ENCODE measurements around the gene MBD2. TPM values are rescaled to one million over a fixed set of nuclear protein-coding genes. Genes with fewer than 3 reads are reported as not detected.

The MBD2 gene
- total and polyA plus RNA-seq, 2 of the 8 experiments (the other 6 are each of a cell fraction or from before 2014, with no cell fraction given): 36.2 to 52.7 TPM

DNA sequence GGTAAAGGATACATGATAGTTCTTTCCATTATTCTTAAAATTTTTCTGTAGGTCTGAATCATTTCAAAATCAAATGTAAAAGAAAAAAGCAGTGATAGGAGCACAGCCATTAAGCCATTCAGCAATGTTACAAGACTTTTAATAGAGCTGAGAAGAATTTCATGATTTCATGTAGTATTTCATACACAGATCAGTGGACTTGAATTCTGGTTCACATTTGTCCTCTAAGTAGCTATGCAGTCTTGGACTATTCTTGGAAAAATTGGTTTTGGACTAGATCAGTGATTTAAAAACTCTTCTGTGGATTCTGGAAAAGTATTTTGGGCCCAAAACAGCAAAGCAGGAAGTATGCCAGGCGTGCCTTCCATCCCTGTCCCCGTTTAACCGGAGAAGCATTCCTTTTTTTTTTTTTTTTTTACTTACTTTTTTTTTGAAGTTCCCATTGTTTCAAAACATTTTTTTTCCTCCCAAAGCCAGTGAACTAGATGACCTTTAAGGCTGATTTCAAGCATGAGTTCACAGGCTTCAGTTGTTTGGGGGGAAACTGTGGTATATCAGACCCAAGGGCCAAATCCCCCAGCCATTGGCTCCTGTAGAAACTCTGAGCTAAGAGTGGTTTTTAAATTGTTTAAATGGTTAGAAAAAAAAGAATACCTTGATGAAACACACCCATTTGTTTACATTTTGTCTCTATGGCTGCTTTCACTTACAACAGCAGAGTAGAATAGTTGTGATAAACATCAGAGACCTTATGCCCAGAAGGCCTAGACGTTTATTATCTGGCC, 27.3 kb upstream of the MBD2 start:
- Histone ChIP-seq H4K20me1 (replicated peaks in 1 of 2; ENCODE audit: control insufficient read depth in 1 of 2, insufficient read depth in 2 of 2, low read length in 2 of 2) (no peaks in the 10 kb centered on the region), H3K23me2 (ENCODE audit: low read depth, low read length) (no peaks in the 10 kb centered on the region)
- CTCF ChIA-PET (ENCODE audit: partially characterized antibody): interaction anchor here (0.8 to 1.5 kb wide), 5 partner anchors 11 to 60 kb away, joined by 3 to 4 read pairs (median 3); partner anchors contain the start of gene POLI

More for the DNA sequence above, 27.3 kb upstream of the MBD2 start:
- H2BK12ac ChIP-seq (ENCODE audit: low read depth, low read length): no peak overlapping the region
- no peak overlapping the region for H3K4me2 ChIP-seq (ENCODE audit: insufficient read depth in 1 of 2, low read depth in 2 of 2, low read length in 2 of 2)
- no peak overlapping the region for H3K23ac ChIP-seq (ENCODE audit: insufficient read length)
- TF ChIP-seq TBP (IDR thresholded peaks at IDR 0.05; ENCODE audit: low read depth, low read length): no peak
- no peak for TF ChIP-seq SIX5 (IDR thresholded peaks at IDR 0.05; ENCODE audit: low read depth, low read length)
- TF ChIP-seq SP4 (IDR thresholded peaks at IDR 0.05; ENCODE audit: low read length): no peak
- TF ChIP-seq NANOG (IDR thresholded peaks at IDR 0.05; ENCODE audit: insufficient read depth, low read depth, low read length, poor library complexity, severe bottlenecking): no peak
- TF ChIP-seq SAP30 (IDR thresholded peaks at IDR 0.05; ENCODE audit: insufficient read depth, insufficient replicate concordance, low read length): no peak
- TF ChIP-seq SIN3A (conservative IDR thresholded peaks at IDR 0.05 in 1 of 2, IDR thresholded peaks at IDR 0.05 in 1 of 2; ENCODE audit: low read depth in 1 of 2, low read length in 2 of 2): no peak
- TF ChIP-seq RBBP5 (IDR thresholded peaks at IDR 0.05; ENCODE audit: borderline replicate concordance, low read depth, low read length): no peak
- no peak for TF ChIP-seq GTF2F1 (IDR thresholded peaks at IDR 0.05; ENCODE audit: borderline replicate concordance, low read depth, low read length)
- no peak for TF ChIP-seq ASH2L (IDR thresholded peaks at IDR 0.05; ENCODE audit: low read length)
- TF ChIP-seq MAFK (IDR thresholded peaks at IDR 0.05; ENCODE audit: low read depth, low read length): no peak
- TF ChIP-seq SP2 (IDR thresholded peaks at IDR 0.05; ENCODE audit: low read length): no peak
- TF ChIP-seq POU5F1 (IDR thresholded peaks at IDR 0.05; ENCODE audit: low read depth, low read length): no peak
- no peaks in the 10 kb centered on the region for H3K27me3 ChIP-seq (replicated peaks in 1 of 4; ENCODE audit: control insufficient read depth in 3 of 4, extremely low read depth in 1 of 4, insufficient read depth in 3 of 4, low read length in 3 of 4)
- FAIRE-seq (no peak), DNase-seq (ENCODE audit: low read depth in 1 of 2, low spot score in 2 of 2) (no peak)
- H3K36me3 ChIP-seq (ENCODE audit: control insufficient read depth in 2 of 4, insufficient read depth in 4 of 4, low read length in 3 of 4): no peaks in the 10 kb centered on the region
- no peak overlapping the region for H3K9ac ChIP-seq (replicated peaks in 1 of 4; ENCODE audit: extremely low read depth in 1 of 4, low read depth in 3 of 4, low read length in 3 of 4)
- H3K4ac ChIP-seq (replicated peaks; ENCODE audit: insufficient read length, low read depth, low read length): no peak overlapping the region
- no peak overlapping the region for H3K4me3 ChIP-seq (ENCODE audit: extremely low read depth in 1 of 4, insufficient read depth in 2 of 4, low read depth in 3 of 4, low read length in 4 of 4)
- H2BK15ac ChIP-seq (ENCODE audit: low read length): no peak overlapping the region
- no peak overlapping the region for H3K56ac ChIP-seq (replicated peaks; ENCODE audit: insufficient read length, low read depth, low read length)
- H4K8ac ChIP-seq (ENCODE audit: extremely low read depth, insufficient read depth, low read length): no peak overlapping the region
- H2AFZ ChIP-seq (ENCODE audit: low read length): no peak overlapping the region
- no peak overlapping the region for H4K91ac ChIP-seq (replicated peaks; ENCODE audit: insufficient read length, low read length)
- peaks cover 0 to 15% (median 11%) of the 10 kb centered on the region in 4 experiments; a peak in 5 of 7 replicates for H3K4me1 ChIP-seq (replicated peaks in 1 of 4; ENCODE audit: control insufficient read depth in 3 of 4, insufficient read depth in 4 of 4, low read length in 3 of 4)
- H3K14ac ChIP-seq (ENCODE audit: insufficient read length): no peak overlapping the region
- no peaks in the 10 kb centered on the region for H3K79me2 ChIP-seq (ENCODE audit: control insufficient read depth in 1 of 2, insufficient read depth in 2 of 2, low read length in 2 of 2)
- H3K18ac ChIP-seq (ENCODE audit: extremely low read depth, low read length): no peak overlapping the region
- no peak overlapping the region for H2BK20ac ChIP-seq (ENCODE audit: low read length)
- WGBS, 2 experiments (ENCODE audit: extremely low coverage in 1 of 2, insufficient coverage in 1 of 2, insufficient read length in 1 of 2, insufficient replicate concordance in 2 of 2, low coverage in 1 of 2, low lambda C conversion rate in 2 of 2, missing lambda C conversion rate in 1 of 2): 79% methylated on average over 2 of the region's 4 CpGs; no CpG with 5 or more reads in 1 of the 2 experiments
- no peaks in the 10 kb centered on the region; a peak in 1 of 4 replicates for H3K9me3 ChIP-seq (ENCODE audit: insufficient read depth in 2 of 2, low read depth in 1 of 2, low read length in 1 of 2)
- no peak overlapping the region for H2BK120ac ChIP-seq (replicated peaks; ENCODE audit: low read depth, low read length)
- H3K79me1 ChIP-seq (ENCODE audit: low read depth, low read length): no peaks in the 10 kb centered on the region
- no peak overlapping the region for H4K5ac ChIP-seq (ENCODE audit: insufficient read length, low read depth, low read length)
- H2AK5ac ChIP-seq (ENCODE audit: low read depth, low read length): no peak overlapping the region
- H2BK5ac ChIP-seq (ENCODE audit: low read depth, low read length): no peak overlapping the region
- POLR2A ChIA-PET (ENCODE audit: partially characterized antibody): interaction anchor here (0.8 to 2.2 kb wide), 2 partner anchors 9 to 18 kb away, joined by 3 to 11 read pairs; partner anchors contain the start of gene POLI
- H3K27ac ChIP-seq (ENCODE audit: low read depth, low read length): no peak overlapping the region

All from H1 (cell line).